ENCODE data around the gene OR2A14.
"Not testable (repeated sequence)": the region's sequence is repeated elsewhere in the genome, so short reads cannot be mapped to it uniquely, and the experiment has no call there.

The OR2A14 gene

GRCh38 chr7:144158861-144159260, 35.9 kb downstream of the OR2A14 start:
- DNase-seq (ENCODE audit: low read depth): no peak

DNA sequence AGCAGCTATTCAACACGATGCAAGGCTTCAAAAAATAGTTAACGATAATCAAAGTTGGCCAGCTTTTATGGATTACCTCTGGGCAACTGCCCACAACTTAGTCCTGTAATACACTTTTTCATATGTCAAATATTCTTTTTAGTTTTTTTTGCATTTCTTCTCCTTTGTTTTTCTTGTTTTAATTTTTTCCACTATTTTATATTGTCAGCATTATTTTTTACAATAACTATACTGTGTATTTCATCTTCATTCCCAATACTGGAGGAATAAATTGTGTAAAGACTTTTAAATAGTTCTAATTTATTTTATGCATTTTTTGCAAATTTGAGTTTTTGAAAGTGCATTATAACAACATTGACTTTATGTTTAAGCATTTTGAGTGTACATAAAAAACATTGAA, 41.8 kb downstream of the OR2A14 start:
- DNase-seq (ENCODE audit: low read depth): no peak

DNA sequence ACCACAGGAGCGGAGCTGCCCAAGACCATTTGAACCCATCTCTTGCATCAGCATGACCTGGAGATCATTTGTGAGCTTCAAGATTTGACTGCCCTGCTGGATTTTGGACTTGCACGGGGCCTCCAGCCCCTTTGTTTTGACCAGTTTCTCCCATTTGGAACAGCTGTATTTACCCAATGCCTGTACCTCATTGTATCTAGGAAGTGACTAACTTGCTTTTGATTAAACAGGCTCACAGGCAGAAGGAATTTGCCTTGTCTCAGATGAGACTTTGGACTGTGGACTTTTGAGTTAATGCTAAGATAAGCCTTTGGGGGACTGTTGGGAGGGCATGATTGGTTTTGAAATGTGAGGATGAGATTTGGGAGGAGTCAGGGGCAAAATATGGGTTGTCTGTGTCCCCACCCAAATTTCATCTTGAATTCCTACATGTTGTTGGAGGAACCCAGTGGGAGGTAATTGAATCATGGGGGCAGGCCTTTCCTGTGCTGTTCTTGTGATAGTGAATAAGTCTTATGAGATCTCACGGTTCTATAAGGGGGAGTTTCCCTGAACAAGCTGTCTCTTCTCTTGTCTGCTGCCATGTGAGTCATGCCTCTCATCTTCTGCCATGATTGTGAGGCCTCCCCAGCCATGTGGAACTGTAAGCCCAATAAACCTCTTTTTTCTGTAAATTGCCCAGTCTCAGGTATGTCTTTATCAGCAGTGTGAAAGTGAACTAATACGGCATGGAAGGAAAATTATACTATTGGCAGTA, 48.8 kb downstream of the OR2A14 start:
- DNase-seq (ENCODE audit: low read depth): peak; percentile 8

DNA sequence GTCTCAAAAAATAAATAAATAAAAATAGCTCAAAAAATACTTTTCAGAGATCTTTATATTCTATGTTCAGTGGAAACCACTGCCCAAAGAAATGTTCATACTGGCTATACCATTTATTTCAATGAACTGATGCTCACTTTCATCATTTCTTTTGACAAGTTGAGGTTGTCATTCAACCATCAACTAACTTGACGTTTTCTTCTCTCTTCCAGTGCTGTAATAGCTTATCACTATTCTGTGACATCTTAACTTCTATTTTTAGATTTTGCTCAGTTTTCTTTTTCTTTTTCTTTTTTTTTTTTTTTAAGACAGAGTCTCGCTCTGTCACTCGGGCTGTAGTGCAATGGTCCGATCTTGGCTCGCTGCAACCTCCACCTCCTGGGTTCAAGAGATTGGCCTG, 51.6 kb downstream of the OR2A14 start:
- DNase-seq (ENCODE audit: low read depth): no peak

DNA sequence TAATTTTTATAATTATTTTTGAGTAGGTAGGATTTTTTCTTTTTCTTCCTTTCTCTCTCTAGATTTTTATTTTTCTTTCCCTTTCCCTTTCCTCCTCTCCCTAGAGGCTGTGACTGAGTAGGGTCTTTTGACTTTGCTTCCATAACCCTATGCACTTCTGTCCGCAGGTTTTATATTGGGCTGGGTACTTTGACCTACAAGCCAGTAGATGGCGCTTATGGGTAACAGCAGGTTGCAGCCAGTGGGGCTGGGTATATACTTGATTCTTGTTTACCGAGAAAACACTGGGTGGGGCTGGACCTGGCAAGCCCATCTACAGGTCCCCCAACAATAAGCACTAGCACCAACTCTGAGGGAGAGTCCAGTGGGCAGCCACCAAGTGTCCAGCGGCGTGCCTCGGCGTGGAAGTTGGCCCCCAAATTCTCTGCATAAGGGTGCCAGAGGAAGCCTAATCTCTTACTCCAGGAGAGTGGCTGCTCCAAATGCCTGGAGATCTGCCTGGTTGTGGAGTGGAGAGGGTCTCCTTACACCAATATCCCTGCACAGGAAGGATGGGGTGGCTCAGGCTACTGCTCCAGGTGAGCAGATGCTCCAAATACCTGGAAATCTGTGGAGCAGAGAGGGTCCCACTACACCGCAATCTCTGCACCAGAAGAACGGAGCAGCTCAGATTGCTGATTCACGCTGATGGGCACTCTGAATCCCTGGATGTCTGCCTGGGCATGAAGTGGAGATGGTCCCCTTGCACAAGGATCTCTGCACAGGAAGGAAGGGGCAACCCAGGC, 55.6 kb downstream of the OR2A14 start:
- DNase-seq (ENCODE audit: low read depth): not testable (repeated sequence)

DNA sequence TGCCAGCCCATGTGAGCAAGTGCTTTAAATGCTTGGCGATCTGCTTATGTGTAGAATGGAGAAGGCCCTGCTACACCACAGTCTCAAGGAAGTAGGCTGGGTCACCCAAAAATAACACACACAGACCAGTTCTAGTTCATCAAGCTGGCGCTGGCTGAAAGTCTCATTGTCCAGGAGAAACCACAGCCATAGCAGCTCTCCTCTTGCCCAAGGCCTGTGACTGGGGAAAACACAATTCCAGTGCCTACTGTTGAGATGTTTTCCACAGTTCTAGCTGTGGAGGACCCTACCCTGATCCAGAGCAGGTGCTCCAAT, 56.1 kb downstream of the OR2A14 start:
- not testable (repeated sequence) for DNase-seq (ENCODE audit: low read depth)
